ENCODE measurements around the gene HOXC13.

HOXC13 gene

GRCh38 chr12:53995378-53996239, 57.0 kb downstream of the HOXC13 start:
- DNase-seq: no peak
